GM21825 (cell line): ENCODE measurements around the gene AREL1.
"Not testable (repeated sequence)": the region's sequence is repeated elsewhere in the genome, so short reads cannot be mapped to it uniquely, and the experiment has no call there.

Experiments used
- ATAC-seq: cut with Tn5 transposase; IDR thresholded peaks from one replicate; pipeline ENCODE4 v1.9.1; 2021; ENCODE audit warnings: mild to moderate bottlenecking, moderate library complexity; ENCODE audit not compliant: unreplicated experiment

The AREL1 gene, protein sequence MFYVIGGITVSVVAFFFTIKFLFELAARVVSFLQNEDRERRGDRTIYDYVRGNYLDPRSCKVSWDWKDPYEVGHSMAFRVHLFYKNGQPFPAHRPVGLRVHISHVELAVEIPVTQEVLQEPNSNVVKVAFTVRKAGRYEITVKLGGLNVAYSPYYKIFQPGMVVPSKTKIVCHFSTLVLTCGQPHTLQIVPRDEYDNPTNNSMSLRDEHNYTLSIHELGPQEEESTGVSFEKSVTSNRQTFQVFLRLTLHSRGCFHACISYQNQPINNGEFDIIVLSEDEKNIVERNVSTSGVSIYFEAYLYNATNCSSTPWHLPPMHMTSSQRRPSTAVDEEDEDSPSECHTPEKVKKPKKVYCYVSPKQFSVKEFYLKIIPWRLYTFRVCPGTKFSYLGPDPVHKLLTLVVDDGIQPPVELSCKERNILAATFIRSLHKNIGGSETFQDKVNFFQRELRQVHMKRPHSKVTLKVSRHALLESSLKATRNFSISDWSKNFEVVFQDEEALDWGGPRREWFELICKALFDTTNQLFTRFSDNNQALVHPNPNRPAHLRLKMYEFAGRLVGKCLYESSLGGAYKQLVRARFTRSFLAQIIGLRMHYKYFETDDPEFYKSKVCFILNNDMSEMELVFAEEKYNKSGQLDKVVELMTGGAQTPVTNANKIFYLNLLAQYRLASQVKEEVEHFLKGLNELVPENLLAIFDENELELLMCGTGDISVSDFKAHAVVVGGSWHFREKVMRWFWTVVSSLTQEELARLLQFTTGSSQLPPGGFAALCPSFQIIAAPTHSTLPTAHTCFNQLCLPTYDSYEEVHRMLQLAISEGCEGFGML

DNA sequence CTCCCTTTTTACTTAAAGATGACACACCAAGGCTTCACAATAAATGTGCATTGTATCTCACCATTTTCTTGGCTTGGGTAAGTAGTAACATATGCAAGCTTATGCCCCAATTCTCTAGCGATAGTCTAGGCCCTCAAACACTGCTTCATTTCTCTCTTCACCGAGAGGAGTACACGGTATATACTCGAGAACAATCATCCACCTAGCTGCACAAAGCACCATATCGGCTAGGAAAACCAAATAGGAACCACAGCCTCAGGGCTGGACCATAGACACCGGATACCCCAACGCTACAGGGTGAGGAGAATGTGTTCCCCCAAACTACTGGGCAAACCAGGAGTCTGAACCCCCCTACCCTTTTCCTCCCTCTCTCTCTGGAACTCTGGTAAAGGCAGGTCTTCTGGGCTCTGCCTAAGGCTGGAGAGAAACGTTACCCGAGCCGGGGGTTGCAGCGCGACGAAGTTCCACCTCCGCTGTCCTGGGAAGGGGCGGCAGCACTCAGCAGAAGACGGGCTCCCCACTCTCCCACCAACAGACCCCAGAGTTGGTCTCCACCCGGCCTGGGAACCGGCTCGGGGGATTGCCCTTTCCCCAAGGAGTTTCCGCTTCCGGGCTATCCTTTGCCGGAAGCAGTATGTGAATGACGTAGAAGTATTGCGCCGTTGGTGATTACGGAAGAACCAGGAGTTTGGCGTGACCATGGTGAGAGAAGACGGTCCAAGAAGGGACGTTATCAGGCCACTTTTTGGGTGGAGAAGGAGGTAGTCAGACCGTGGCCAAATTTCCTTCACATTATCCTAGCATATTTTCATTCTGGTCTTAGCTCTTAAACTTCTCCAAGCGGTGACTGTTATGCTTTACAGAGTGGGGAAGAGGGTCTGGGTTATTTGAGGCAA lies at the start of gene AREL1, which contains the start of gene FCF1:
AREL1 (minus strand) TSS at position 582 of the 896 bp plus-strand sequence. CDS start 27,465 bp downstream, outside the sequence.
FCF1 (plus strand) TSS at position 646 of the 896 bp plus-strand sequence; CDS start at position 700, 54 bp downstream.
- ATAC-seq = peak; percentile 94

DNA sequence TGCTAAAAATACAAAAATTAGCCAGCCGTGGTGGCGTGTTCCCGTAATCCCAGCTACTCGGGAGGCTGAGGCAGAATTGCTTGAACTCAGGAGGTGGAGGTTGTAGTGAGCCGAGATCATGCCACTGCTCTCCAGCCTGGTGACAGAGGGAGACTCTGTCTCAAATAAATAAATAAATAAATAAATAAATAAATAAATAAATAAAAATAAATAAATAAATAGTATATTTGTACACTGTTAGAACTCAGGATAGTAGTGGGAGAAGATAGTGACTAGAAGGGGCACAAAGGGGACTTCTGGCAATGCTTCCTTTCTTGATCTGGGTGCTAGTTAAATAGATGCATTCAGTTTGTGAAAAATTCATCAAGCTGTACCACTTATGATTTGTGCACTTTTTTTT lies 45.6 kb upstream of the AREL1 start:
- not testable (repeated sequence) for ATAC-seq

DNA sequence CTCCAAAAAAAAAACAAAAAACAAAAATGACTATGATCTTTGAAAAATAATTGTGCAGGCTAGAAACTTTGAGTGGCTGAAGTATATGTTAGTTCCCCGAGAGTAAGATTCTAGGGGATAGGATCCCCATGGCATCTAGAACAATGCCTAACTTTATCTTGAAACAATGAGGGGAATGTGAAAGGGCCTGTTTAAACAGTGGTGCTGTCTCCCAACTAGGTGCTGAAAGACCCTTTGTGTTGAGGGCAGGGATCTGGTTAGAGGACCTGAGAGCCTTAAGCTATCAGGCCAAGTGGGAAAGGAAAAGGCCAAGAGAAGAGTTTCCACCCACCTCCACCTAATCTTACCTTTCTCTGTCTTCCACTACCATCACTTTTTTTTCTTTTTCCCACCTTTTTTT lies 43.4 kb upstream of the AREL1 start:
- no peak for ATAC-seq

DNA sequence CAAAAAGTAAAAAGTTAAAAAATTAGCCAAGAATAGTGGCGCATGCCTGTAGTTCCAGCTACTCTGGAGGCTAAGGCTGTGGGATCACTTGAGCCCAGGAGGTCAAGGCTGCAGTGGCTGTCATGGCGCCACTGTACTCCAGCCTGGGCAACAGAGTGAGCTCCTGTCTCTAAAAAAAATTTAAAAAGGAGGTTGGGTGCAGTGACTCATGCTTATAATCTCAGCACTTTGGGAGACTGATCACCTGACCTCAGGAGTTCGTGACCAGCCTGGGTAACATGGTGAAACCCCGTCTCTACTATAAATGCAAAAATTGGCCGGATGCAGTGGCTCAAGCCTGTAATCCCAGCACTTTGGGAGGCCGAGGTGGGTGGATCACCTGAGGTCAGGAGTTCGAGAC lies 42.0 kb upstream of the AREL1 start:
- no peak for ATAC-seq

DNA sequence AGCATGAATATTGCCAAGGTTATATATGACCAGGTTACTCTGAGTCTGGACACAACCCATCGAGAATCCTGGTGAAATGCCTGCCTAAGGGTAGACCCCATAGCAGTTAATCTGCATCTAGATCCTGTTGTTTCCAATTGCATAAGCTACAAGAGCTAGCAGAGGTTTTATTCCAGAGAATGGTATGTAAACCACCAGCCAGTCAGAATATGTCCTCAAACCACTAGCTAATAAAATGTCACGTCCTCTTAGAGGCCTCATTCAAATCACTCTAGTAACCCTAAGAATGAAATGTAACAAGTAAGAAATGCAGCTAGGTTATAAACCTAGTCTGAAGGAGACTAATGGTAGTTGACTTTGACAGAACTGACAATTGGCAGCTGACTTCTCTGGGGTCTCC lies 41.3 kb upstream of the AREL1 start:
- ATAC-seq = no peak

DNA sequence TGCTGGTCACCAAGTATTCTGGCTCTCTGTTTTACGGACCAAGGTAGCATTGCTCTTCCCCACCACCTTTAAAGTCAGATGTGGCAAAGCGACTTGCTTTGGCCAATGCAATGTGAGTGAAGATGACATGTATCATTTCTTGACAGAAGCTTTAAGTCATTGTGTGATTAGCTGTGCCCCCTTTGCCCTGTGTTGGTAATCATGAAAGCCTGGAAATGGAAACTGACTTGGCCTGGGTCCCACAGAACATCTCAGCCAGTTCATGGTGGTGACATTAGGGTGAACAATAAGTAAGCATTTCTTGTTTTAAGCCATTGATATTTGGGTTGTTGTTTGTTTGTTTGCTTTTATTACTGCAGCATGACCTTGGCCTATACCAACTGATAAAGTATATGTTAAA lies 34.4 kb upstream of the AREL1 start:
- no peak for ATAC-seq

DNA sequence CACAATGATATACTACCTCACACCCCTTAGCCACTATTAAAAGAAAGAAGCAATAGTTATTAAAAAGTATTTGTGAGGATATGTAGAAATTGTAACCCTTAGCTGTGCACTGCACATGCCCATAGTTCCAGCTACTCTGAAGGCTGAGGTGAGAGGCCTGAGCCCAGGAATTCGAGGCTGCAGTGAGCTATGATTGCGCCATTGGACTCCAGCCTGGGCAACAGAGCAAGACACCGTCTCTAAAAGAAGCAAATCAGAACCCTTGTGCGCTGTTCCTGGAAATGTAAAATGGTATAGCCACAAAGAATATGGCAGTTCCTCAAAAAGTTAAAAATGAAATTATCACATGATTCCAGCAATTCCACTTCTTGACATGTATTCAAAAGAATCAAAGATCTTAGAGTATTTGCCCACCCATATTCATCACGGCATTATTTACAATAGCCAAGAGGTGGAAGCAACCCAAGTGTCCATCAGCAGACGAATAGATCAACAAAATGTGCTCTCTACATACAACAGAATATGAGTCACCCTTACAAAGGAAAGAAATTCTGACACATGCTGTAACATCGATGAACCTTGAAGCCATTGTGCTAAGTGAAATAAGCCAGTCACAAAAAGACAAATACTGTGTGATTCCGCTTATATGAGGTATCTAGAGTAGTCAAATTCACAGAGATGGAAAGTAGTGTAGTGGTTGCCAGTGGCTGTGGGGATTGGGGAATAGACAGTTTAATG lies 26.6 kb upstream of the AREL1 start:
- no peak for ATAC-seq

DNA sequence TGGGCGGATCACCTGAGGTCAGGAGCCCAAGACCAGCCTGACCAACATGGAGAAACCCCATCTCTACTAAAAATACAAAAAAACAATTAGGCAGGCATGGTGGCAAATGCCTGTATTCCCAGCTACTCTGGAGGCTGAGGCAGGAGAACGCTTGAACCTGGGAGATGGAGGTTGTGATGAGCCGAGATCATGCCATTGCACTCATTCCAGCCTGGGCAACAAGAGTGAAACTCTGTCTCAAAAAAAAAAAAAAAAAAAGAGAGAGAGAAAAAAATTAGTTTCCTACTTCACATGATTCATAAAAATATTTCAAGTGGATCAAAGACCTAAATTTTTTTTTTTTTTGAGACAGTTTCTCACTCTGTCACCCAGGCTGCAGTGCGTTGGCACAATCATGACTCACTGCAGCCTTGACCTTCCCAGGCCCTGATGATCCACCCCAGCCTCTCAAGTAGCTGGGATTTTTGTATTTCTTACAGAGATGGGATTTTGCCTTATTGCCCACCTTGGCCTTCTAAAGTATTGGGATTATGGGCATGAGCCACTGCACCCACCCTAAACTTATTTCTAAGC lies 25.0 kb upstream of the AREL1 start:
- ATAC-seq = no peak

DNA sequence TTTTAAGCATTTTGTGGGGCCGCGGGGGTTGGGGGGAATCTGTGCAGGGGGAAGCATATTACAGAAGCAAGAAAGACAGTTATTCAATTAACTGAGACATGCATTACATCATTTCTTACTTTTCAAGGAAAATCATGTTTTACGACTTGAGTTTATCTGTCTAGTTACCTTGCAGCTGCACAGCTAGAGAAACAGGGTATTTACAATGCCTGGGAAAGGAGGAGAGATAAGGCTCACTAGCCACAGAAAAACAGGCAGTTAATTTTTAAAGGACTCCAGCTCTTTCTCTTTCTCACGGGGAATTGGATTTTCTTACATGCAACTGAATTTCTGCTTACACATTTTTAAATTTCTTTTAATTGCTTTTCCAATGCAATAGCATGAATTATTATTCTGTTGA lies 22.2 kb upstream of the AREL1 start:
- ATAC-seq = no peak

DNA sequence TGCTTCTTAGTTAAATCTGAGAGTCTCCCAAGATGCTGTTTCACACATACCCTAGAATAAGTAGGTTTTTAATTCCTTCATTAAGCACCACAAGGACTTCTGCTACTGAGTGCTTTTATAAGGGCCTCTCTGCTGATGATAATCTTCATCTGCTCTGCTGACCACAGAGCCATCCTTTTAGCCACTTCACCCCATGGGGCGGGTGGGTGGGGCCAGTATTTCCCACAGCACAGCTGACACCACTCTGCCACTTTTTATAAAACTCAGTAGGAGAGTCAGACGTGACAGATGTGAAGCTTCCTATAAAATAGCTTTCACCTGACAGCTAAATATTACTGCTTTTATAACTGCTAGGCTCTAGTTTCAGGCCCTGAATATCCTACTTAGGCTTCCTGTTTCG lies 20.3 kb upstream of the AREL1 start:
- no peak for ATAC-seq

DNA sequence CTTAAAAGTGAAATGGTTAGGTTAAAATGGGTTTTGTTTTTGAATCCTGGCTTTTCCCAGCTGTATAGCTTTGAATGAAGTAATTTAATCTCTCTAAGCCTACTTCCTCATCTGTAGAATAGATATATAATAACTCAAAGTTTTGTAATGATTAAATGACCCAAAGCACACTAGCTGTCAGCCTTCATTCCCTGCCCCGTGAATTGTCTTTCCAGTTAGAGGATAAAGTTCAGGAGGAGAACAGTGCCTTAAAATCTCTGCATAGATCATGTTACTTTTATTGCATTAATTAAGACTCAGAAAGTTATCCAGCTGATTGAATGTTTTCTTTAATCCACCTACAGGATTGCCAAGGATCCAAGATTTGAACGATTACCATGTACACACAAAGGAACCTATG lies 19.5 kb upstream of the AREL1 start:
- ATAC-seq = no peak

DNA sequence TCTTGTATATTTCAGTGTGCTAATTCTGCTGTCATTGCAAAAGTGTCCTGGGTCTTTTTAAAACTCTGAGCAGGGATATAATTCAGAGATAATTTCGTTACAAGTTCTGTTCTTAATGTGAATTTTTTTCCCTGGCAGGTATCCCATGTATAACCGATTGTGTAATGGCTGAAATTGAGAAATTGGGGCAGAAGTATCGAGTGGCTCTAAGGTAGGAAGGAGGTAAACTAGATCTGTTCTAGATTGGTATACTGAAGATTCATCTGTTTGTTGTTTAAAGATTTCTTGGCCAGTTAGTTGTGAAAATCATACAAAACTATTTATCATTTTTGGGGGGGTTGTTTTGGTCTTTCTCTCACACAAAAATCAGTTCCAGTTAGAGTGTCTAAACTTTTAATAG lies 10.3 kb upstream of the AREL1 start:
- ATAC-seq = no peak

DNA sequence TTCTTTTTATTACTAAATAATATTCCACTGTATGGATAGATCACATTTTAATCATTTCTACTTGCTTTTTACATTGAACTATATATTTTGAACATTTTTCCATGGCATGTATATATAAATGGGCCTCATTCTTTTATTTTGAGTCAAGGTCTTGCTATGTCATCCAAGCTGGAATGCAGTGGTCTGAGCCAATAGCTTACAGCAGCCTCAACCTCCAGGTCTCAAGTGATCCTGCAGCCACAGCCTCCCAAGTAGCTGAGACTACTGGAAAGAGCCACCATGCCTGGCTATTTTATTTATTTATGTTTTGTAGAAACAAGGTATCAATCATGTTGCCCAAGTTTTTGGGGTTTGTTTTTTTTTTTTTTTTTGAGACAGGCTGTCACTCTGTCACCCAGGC lies 7.6 kb upstream of the AREL1 start:
- ATAC-seq = no peak

DNA sequence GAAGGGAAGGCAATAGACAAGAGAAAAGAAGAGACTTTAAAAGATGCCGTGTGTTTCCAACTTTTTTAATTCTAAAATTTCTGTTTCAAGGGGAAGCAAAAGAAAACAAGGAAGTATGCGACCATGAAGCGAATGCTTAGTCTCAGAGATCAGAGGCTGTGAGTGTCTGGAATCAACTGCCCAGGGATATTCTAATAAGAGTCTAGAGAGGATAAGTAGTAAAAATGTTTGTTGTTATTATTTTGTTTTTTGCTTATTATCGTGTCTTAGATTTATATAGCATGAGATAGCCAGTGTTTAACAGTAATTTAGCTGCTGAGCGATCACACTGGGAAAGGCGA lies 485 bp upstream of the AREL1 start:
- ATAC-seq = no peak

DNA sequence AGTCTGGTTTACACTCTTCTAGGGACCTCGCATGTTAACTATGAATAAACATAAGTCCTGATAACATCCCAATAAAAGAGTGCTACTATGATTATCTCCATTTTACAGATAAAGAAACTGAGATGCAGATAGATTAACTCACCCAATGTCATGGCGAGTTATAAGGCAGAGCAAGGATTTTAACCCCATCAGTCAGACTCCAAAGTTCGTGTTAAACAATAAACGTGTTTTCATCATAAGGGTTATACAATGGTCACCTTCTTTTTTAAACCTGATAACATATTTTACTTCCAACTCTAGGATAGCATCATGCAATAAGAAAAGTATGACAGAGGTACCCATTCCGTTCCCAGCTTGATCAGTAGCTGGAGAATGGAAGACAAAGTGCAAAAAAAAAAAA lies 1.2 kb downstream of the AREL1 start:
- ATAC-seq = no peak

DNA sequence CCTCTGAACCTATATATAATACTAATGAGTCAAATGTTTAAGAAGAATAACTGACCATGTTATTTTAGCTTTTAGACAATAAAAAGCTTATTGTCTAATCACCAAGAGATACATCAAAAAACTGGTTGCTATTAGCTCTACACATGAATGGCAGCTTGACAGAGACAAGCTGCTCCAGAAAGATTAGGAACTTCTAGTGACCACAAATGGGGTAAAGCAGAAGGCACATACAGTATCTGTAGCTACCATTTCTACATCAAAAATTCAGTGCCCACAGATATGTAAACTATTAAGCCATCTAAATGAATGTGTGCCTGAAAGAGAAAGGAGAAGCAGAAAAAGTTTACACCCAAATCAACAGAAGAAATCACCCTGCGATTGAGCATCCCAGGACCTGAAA lies 2.4 kb downstream of the AREL1 start:
- no peak for ATAC-seq

DNA sequence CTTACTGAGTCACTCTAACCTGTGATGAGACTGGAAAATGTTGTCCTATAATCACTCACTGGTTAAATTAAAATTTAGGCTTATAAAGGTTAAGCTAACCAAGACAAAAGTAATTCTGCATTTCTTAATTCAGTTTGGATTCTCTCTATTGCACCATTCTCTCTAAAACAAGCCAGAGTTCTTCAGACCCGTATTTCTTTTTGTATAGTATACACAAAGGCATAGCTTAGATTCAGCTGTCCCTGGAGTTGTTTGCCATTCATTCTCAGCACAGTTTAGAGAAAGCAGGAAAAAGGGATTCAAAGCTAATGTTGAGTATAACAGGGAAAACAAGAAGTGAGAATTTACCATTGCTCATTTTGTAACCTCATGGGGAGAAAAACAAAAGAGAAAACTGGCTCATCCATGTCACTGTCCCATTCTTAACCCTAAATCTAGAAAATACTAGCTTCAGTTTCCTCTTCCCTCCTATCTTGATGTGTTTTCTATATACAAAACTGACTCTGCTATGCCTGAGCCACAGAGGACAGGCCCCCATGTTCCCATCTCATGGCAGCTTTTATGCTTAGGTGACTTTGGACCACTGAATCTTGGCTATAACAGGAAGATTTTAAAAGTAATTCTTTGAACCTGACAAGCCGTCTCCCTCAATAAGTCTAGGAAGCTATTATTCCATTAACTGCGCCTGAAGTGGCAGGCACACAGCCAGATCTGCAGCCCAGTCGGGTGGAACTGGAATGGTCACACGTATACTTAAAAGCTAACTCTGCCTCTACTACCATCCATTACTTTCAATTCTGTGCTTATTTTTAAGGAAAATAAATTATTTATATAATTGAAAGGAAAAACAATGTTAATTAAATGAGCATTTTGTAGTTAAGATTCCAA lies 7.0 kb downstream of the AREL1 start:
- ATAC-seq = no peak

DNA sequence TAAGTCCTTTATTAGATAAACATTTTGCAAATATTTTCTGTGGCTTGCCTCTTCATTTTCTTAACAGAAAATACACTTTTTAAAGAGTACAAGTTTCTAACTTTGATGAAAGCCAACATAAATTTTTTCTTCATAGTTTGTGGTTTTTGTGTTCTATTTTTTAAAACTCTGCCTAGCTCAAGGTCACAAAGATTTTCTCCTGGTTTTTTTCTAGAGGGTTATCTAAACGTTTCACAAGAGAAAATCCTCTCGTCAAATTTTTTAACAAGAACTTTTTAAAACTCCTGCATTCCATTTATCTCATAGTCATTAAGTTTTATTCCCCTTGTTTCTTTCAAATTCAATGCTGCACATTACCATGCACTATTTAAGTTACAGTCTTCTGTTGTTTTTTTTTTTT lies 8.2 kb downstream of the AREL1 start:
- no peak for ATAC-seq

DNA sequence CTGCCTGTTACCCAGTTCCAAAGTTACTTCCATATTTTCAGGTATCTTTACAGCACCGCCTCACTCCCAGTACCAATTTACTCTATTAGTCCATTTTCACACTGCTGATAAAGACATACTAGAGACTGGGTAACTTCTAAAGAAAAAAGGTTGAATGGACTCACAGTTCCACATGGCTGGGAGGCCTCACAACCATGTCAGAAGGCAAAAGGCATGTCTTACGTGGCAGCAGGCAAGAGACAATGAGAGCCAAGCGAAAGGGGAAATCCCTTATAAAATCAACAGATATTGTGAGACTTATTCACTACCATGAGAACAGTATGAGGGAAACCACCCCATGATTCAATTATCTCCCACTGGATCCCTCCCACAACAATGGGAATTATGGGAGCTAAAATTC lies 9.8 kb downstream of the AREL1 start:
- no peak for ATAC-seq
